ENCODE data around the gene JTB. TPM values are rescaled to one million over a fixed set of nuclear protein-coding genes. Genes with fewer than 3 reads are reported as not detected.

Gene JTB
- 121 and 122 TPM in 2 replicates for total RNA-seq

GRCh38 chr1:153977250-153978240 lies at the start of gene JTB:
Gene JTB, minus strand, starts transcription at chr1:153977674. Its CDS starts 422 bp downstream, at chr1:153977252.

DNA sequence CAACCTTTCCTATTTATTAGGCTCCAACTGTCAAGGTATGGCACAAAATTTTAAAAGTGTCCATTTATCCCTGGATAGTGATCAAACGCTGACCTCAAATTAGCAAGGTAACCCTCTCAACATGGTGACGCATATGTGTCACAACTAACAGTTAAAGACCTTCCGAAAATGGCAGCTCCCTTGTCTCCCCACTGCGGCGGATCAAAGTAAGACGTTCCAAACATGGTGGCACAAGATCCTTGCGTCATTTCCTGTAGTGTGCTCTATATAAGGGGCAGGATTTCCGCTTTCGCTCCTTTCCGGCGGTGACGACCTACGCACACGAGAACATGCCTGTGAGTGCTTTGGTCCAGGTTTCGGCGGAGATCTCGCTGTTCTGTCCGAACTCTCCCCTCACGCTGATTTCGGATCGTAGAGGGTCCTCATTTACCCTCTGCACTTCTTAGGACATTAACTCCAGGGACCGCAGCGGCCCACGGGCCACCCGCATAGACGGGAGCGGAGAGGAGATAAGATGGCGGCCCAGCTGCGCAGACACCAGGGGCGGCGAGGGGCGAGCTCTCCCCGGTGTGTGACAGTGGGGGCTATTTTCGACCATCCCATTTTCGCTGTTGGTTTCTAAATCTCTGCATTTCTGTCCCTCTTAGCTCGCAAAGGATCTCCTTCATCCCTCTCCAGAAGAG lies 13.1 kb upstream of the JTB start, which contains the start of gene RPS27:
TSS of gene RPS27 (plus strand) at position 295 of the 683 bp plus-strand sequence. CDS start at position 330, 35 bp downstream.

DNA sequence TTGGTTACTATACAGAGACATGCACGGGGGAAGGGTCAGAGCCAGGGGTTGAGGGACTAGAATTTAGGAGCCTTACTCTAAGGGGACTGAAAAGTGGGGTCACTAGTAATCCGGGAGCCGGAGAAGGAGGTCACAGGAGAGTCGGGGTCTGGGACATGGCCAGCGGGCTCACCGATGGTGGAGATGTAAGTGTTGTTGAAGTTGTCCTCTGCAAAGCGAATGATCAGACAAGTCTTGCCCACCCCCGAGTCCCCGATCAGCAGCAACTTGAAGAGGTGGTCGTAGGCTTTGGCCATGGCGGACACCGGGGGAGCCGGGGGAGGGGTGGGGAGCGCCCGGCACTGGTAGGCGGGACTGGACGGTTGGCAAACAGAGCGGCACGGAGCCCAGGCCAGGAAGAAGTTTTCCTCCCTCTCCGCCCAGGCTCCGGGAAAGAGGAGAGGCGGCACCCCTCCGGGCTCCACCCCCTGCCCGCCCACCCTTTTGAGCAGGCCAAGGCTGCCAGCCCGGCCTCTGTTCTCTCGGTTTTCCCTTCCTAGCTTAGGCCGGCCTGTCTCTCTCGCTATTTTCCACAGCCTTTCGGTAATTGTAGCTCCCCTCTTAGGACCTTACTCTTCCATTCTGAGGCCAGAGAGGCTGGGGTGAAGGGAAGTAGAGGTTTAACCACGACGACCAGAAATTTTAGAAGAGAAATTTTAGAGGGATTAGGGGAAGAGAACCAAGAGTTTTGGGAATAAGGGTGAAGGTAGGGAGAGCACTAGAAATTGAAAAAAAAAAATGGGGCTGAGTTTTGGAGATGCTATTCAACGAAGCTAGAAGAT lies 8.7 kb upstream of the JTB start, which contains the start of gene RAB13:
TSS of gene RAB13 (minus strand) at position 399 of the 821 bp plus-strand sequence. CDS start at position 296, 103 bp downstream.

GRCh38 chr1:153967107-153967999 lies 10.1 kb downstream of the JTB start, which contains the start of gene CREB3L4:
Gene CREB3L4, plus strand, starts transcription at chr1:153967902. Its CDS starts 624 bp downstream, at chr1:153968526.

GRCh38 chr1:153963030-153963849 lies 14.2 kb downstream of the JTB start, which contains the start of gene SLC39A1:
Gene SLC39A1, minus strand, starts transcription at chr1:153963537. Its CDS starts 822 bp downstream, at chr1:153962715.

GRCh38 chr1:153958111-153958960 lies 19.1 kb downstream of the JTB start, which contains the start of gene CRTC2:
Gene CRTC2, minus strand, starts transcription at chr1:153958612. Its CDS starts 115 bp downstream, at chr1:153958497.

GRCh38 chr1:153946622-153947241 lies 30.7 kb downstream of the JTB start, which contains the start of gene DENND4B:
Gene DENND4B, minus strand, starts transcription at chr1:153946718. Its CDS starts 2,344 bp downstream, at chr1:153944374.

Small RNA genes within 50 kb of the gene (small RNA-seq; reads per million reads assigned to genes)
- not detected for gene MIR6737

Other genes with a start within 250 kb of the JTB start
- 40.5 and 43.0 TPM in 2 replicates for gene INTS3, start 249.6 kb downstream of the JTB start, total RNA-seq
- 8.2 and 11.9 TPM in 2 replicates for gene SLC27A3, start 202.3 kb downstream of the JTB start, total RNA-seq
- 9.6 and 9.8 TPM in 2 replicates for gene GATAD2B, start 54.7 kb downstream of the JTB start, total RNA-seq
- 10.9 and 17.9 TPM in 2 replicates for gene DENND4B, start 31.0 kb downstream of the JTB start, total RNA-seq
- gene CRTC2, start 19.1 kb downstream of the JTB start, total RNA-seq, result 5.4 and 6.0 TPM in 2 replicates
- gene SLC39A1, start 14.1 kb downstream of the JTB start, total RNA-seq, result 97.9 TPM in 2 replicates
- gene CREB3L4, start 9.8 kb downstream of the JTB start, total RNA-seq, result 6.0 and 6.7 TPM in 2 replicates
- 58.9 and 67.0 TPM in 2 replicates for gene RAB13, start 8.7 kb upstream of the JTB start, total RNA-seq
- 1,523 and 1,552 TPM in 2 replicates for gene RPS27, start 13.1 kb upstream of the JTB start, total RNA-seq
- 0.52 and 0.86 TPM in 2 replicates for gene NUP210L, start 177.4 kb upstream of the JTB start, total RNA-seq
- gene TPM3, start 214.4 kb upstream of the JTB start, total RNA-seq, result 482 and 483 TPM in 2 replicates
- gene CFAP141, start 228.7 kb upstream of the JTB start, total RNA-seq, result not detected in 2 replicates
- gene UBAP2L, start 243.3 kb upstream of the JTB start, total RNA-seq, result 124 and 137 TPM in 2 replicates

Measured in articular chondrocyte of knee joint (primary cell).